HG03064 (cell line): ENCODE data around the gene TMEM89.

Source experiments
- ATAC-seq: cut with Tn5 transposase; IDR thresholded peaks from one replicate; pipeline ENCODE4 v1.9.1; 2021; ENCODE audit warnings: low read depth; ENCODE audit not compliant: unreplicated experiment

Gene TMEM89

DNA sequence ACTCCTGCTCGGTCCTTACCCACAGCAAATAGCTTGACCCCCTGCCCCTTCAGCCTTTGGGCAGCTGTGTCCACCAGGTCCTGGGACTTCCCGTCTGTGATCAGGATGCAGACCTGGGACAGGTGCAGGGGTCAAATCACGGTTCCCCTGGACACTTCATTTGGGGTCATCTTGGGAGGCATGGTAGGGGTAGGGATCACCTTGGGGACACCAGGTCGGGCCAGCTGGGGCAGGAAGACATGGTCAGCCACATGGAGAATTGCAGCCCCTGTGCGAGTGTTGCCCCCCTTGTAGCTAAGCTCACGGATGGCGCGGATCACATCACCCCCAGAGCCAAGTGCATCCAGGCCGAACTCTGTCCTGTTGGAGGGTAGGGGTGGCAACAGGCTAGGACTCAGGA is 28.2 kb downstream of the TMEM89 start:
- ATAC-seq, result no peak

- no peak for ATAC-seq
Observed at GRCh38 chr3:48592519-48593087, 29.0 kb downstream of the TMEM89 start.

DNA sequence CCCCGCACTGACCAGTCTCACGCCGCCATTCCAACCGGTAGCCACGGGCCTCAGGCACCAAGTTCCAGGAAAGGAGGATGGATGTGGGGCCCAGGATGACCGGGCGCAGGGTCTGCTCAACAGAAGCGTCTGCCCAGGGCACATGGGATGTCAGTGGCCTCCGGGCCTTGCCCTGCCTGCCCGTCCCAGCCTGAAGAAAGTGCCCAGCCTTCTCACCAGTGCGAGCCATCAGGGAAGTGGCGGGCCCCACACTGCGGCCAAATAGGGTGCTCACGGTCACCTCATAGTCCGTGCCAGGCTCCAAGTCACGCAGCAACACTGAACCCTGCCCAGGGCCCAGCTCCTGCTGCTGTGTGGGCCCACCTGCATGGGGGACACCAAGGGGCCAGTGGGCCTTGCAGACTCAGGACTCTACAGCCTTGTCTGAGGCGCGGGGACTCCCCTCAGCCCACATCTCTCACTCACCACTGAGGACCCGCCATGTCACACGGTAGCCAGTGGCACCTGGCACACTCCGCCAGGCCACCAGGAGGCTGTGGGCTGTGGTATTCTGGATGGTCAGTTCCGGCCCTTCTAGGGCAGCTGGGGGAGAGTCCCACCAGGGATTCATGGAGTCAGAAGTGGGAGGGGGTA is 29.6 kb downstream of the TMEM89 start:
- no peak for ATAC-seq

DNA sequence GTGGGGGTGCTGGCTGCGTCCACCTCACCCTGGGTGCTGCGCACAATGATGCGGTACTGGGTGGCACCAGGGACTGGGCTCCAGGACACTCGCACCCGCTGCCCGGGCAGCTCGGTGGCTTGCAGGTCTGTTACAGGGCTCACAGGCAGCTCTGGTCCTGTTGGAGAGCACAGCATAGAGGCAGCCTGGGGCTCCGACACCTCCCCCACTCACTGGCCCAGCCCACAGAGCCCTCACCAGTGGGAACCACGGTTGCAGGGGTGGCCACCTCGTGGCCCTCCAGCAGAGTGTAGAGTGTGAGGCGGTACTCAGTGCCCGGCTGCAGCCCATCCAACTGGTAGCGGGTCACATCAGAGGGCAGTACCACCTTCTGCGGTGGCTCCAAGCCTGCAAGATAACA is 30.1 kb downstream of the TMEM89 start:
- no peak for ATAC-seq

- no peak for ATAC-seq
Observed at GRCh38 chr3:48588230-48588629, 33.3 kb downstream of the TMEM89 start.

DNA sequence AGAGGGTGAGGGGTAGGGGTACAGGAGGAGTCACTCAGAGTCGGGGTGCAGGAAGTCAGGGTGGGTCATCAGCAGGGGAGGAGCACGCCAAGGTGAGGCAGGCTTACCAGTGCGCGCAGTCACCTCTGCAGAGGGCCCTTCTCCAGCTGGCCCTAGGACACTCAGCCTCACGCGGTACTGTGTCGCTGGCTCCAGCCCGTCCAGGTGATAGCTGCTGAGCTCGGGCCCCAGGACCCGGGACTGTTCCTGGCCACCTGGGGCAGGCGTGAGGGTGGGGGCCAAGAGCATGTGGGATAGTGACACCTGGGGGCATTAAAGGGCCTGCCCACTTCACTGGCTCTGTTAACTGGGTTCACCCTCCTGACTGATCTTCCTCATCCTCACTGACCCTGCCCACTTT is 33.9 kb downstream of the TMEM89 start:
- ATAC-seq, result no peak

DNA sequence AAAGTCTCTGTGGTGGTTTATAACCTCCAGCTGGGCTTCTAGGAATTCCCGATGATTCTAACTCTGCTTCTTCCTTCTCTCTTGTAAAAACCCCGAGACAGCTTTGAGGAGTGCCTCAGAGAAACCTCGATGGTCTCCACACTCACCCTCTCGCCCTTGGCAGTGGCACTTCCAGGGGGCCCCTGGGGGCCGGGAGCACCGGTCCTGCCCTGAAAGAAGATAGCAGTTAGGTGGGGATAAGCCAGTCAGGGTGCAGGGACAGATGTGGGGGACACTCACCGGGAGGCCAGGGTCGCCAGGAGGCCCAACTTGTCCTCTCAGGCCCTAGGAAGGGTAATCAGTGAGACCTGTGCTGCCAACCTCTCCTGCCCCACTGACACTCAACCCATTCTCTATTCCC is 36.2 kb downstream of the TMEM89 start:
- ATAC-seq, result no peak

- no peak for ATAC-seq
Observed at GRCh38 chr3:48584836-48585235, 36.7 kb downstream of the TMEM89 start.

DNA sequence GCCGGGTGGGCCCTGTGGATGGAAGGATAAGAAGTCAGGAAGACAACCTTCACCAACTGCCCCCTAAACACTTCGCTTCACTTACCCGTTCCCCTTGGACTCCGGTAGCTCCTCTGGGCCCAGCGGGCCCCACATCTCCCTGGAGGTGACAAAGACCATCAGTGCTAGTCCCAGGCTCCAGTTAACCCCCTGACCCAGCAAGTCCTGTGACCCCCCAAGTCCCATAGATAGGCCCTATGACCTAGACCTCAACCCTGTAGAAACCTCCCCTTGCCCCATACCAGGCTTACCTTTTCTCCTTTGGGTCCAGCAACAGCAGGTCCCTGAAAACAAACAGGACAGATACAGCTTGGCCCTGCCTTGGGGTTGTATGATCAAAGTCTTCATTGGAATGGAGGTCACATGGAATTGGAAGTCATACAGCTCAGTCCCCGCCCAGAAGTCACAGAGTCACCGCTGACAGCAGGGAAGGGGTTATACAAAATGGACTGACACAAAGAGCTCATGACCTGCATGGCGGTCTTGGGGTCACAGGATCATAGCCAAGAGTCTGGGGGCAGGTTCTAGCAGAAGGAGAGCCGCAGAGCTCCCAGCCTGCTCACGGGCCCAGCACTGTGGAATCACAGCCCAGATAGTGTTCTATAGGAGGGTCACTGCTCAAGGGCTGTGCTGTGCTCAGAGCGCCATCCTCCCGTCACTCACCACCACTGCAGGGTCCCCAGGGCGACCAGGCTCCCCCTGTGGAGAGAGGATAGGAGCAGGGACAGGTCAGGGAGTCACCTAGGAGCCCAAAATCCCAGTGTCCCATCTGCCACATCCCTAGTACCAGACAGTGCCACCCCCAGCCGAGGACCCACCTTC is 39.7 kb downstream of the TMEM89 start:
- no peak for ATAC-seq

GRCh38 chr3:48576647-48577046 is 44.9 kb downstream of the TMEM89 start:
- ATAC-seq, result no peak

- ATAC-seq, result no peak
Observed at GRCh38 chr3:48575366-48575765, 46.2 kb downstream of the TMEM89 start.

GRCh38 chr3:48573973-48574585 is 47.5 kb downstream of the TMEM89 start:
- ATAC-seq, result no peak

DNA sequence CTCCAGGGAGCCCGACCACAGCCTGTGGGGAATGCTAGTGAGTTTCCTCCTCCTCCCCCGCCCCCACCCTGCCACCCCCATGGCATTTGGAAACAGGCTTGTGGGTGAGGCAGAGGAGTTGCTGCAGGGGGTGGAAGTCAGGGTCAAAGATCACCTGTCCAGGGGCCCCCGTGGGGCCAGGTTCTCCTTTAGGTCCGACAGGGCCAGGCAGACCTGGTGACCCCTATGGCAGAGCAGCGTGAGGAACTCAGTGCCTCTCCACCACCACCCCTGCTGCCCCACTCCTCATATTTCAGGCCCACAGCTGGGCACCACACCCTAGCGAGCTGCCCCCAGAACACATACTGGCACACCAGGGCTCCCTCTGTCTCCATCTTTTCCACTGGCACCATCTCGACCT is 49.1 kb downstream of the TMEM89 start:
- ATAC-seq, result no peak

GRCh38 chr3:48571938-48572337 is 49.6 kb downstream of the TMEM89 start:
- no peak for ATAC-seq
